Gastroesophageal sphincter (tissue), 4 donors: ENCODE results near the gene PGM1. TPM values are rescaled to one million over a fixed set of nuclear protein-coding genes. Genes with fewer than 3 reads are reported as not detected.

Experiments
- ATAC-seq: fragments of 150-250 bp; one replicate; pipeline ENCODE4 v1.9.1; 2016; ENCODE audit warnings: mild to moderate bottlenecking, moderate library complexity
- H3K27ac ChIP-seq, 4 donors: fragments of 200-600 bp; sonication (generic) in 3 of 4; 1 replicate in 3 of 4; 2 replicates in 1 of 4; pipeline ENCODE4 v1.5.1; 2016 to 2019
- H3K27me3 ChIP-seq: fragments of 200-600 bp; sonication (generic); one replicate; pipeline ENCODE4 v1.5.1; 2019
- H3K36me3 ChIP-seq, 2 donors: fragments of 200-600 bp; sonication (generic); one replicate each; pipeline ENCODE4 v1.5.1; 2019; ENCODE audit warnings: control low read depth in 1 of 2
- H3K4me1 ChIP-seq, 3 donors: fragments of 200-600 bp; sonication (generic); 1 replicate in 2 of 3; 2 replicates in 1 of 3; pipeline ENCODE4 v1.5.1; 2016 to 2019; ENCODE audit warnings: control low read depth in 2 of 3
- H3K4me3 ChIP-seq, 2 donors: fragments of 200-600 bp; sonication (generic); one replicate each; pipeline ENCODE4 v1.5.1; 2019; ENCODE audit warnings: mild to moderate bottlenecking in 1 of 2, moderate library complexity in 1 of 2
- H3K9me3 ChIP-seq, 3 donors: fragments of 200-600 bp; sonication (generic); one replicate each; pipeline ENCODE4 v1.5.1; 2017 to 2019; ENCODE audit warnings: control low read depth in 2 of 3
- EP300 ChIP-seq: sonication (generic); formaldehyde crosslinking; IDR thresholded peaks from one replicate; pipeline ENCODE4 v1.6.1; 2017; ENCODE audit warnings: antibody characterized with exemption, mild to moderate bottlenecking
- POLR2A ChIP-seq, 2 donors: fragments of 450-650 bp; IDR thresholded peaks; one replicate each; pipeline ENCODE4 v1.6.1; 2017; ENCODE audit warnings: antibody characterized with exemption in 2 of 2, mild to moderate bottlenecking in 2 of 2, moderate library complexity in 1 of 2
- POLR2AphosphoS5 ChIP-seq: sonication (generic); formaldehyde crosslinking; IDR thresholded peaks from one replicate; pipeline ENCODE4 v1.6.1; 2017; ENCODE audit warnings: antibody characterized with exemption
- WGBS, 2 donors: methylation state at CpG; one replicate each; pipeline ENCODE4 v1.1.5; 2018; ENCODE audit warnings: low coverage in 1 of 2; 5-methylcytosine and 5-hydroxymethylcytosine counted together
- total RNA-seq, 4 donors: library from RNA; depleted of rRNA; stranded (reverse); fragments of >200 nt; gene quantifications; one replicate each; pipeline ENCODE4 v1.1.0, GENCODE V29; 2016
- TF ChIP-seq, protein P1 (sequence below), 4 experiments: fragments of 200-600 bp in 2 of 4; fragments of 450-650 bp in 2 of 4; sonication (generic) in 1 of 4; IDR thresholded peaks; one replicate each; pipeline ENCODE4 v1.5.1; 2017 to 2019; ENCODE audit warnings: antibody characterized with exemption in 4 of 4, mild to moderate bottlenecking in 2 of 4, moderate library complexity in 2 of 4

The PGM1 gene
- total RNA-seq, 4 donors from 2014 or later = 40.0 to 95.6 (median 61.4) TPM

DNA sequence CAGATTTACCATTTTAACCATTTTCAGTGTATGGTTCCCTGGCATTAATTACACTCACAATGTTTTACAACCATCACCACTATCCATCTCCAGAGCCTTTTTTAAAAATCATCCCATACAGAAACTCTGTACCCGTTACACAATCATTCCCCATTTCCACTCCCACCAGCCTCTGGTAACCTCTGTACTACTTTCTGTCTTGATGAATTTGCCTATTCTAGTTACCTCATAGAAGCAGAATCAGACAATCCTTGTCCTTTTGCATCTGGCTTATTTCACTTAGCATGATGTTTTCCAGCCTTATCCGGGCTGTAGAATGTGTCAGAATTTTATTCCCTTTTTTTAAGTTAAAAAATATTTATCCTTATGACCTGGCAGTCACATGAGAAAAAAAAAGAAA is 33.0 kb downstream of the PGM1 start:
- 52 to 65% methylated on average over 2 of the region's 2 CpGs for WGBS, 2 donors
- Histone ChIP-seq H3K36me3 (peaks cover 0 to 19% of the 10 kb centered on the region in 2 donors), H3K27me3 (no peaks in the 10 kb centered on the region), H3K4me3 (no peak overlapping the region), H3K9me3 (no peaks in the 10 kb centered on the region), H3K27ac (no peak overlapping the region), H3K4me1 (peaks cover 1 to 14% (median 2%) of the 10 kb centered on the region in 3 donors)
- ATAC-seq = peak; percentile 46
- TF ChIP-seq POLR2A (IDR thresholded peaks at IDR 0.05) = no peak
- TF ChIP-seq EP300 = no peak
- TF ChIP-seq, protein P1, sequence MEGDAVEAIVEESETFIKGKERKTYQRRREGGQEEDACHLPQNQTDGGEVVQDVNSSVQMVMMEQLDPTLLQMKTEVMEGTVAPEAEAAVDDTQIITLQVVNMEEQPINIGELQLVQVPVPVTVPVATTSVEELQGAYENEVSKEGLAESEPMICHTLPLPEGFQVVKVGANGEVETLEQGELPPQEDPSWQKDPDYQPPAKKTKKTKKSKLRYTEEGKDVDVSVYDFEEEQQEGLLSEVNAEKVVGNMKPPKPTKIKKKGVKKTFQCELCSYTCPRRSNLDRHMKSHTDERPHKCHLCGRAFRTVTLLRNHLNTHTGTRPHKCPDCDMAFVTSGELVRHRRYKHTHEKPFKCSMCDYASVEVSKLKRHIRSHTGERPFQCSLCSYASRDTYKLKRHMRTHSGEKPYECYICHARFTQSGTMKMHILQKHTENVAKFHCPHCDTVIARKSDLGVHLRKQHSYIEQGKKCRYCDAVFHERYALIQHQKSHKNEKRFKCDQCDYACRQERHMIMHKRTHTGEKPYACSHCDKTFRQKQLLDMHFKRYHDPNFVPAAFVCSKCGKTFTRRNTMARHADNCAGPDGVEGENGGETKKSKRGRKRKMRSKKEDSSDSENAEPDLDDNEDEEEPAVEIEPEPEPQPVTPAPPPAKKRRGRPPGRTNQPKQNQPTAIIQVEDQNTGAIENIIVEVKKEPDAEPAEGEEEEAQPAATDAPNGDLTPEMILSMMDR (IDR thresholded peaks at IDR 0.05) = no peak
- no peak for TF ChIP-seq POLR2AphosphoS5

DNA sequence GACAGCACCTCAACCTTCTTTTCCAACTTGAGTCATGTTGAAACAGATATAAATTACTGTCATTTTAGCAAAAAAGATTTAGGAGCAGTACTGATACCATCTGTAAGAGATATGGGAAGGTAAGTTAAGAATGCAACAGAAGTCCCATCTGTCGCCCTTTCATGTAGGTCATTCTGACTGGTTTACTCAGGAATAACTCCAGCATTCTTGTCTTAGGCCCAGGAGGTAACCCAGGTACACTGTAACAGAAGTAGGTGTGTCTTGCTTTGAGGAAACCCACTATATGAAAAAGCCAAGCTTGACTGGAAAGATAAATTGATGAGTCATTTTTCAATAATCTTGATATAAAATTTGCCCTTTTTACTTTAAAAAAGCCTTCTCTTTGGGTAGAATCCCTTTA is 35.4 kb downstream of the PGM1 start:
- no peak overlapping the region for H3K27ac ChIP-seq
- TF ChIP-seq EP300 (no peak), POLR2A (IDR thresholded peaks at IDR 0.05) (no peak), POLR2AphosphoS5 (no peak)
- TF ChIP-seq, protein P1 (IDR thresholded peaks at IDR 0.05) = no peak
- no peaks in the 10 kb centered on the region for H3K9me3 ChIP-seq
- no peak for ATAC-seq
- no peak overlapping the region for H3K4me3 ChIP-seq
- peaks cover 0 to 5% (median 0%) of the 10 kb centered on the region in 3 donors for H3K4me1 ChIP-seq
- 100% methylated on average over 1 of the region's 1 CpG for WGBS, 2 donors
- peaks cover 0 to 41% of the 10 kb centered on the region in 2 donors for H3K36me3 ChIP-seq
- H3K27me3 ChIP-seq = no peaks in the 10 kb centered on the region

DNA sequence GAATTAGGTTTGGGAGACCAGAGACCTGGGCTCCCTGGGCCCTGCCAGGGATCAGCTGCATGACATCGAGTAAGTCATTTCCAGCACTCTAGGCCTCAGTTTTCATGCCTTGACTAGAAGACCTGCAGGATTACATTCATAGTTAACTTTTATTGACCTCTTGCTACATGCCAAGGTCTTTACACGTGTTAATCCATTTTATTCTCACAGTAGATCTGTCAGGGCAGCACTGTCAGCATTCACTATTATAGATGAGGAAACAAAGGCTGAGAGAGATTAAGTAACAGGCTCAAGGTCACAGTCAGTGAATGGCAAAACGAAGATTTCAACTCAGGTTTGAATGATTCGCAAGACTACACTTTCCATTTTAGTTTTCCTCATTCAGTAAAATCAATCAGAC is 37.0 kb downstream of the PGM1 start:
- WGBS, 2 donors = 72 to 74% methylated on average over 4 of the region's 4 CpGs
- Histone ChIP-seq H3K27ac (no peak overlapping the region), H3K27me3 (no peaks in the 10 kb centered on the region), H3K36me3 (peaks cover 0 to 51% of the 10 kb centered on the region in 2 donors), H3K4me1 (peaks cover 0 to 5% (median 0%) of the 10 kb centered on the region in 3 donors), H3K9me3 (no peaks in the 10 kb centered on the region), H3K4me3 (no peak overlapping the region)
- no peak for ATAC-seq
- TF ChIP-seq EP300 (no peak), POLR2A (IDR thresholded peaks at IDR 0.05) (no peak), POLR2AphosphoS5 (no peak)
- TF ChIP-seq, protein P1 (IDR thresholded peaks at IDR 0.05) = no peak

DNA sequence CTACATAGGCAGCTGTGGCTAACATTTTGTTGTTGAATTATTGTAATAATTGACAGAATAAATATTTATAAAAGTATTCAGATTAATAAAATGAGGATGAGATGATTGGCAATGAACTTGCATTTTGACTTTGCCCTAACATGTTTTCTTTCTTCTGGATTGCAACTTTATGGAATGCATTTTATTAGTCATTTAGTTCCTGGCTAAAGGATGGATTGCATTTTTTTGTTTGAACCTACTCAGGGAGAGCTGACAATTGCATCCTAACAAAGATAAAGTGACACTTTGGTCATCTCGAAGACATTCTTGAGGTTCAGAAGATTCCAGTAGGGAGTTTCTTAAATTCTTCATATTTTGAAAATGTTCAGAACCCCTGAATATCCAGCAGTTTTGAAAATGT is 37.5 kb downstream of the PGM1 start:
- Histone ChIP-seq H3K9me3 (no peaks in the 10 kb centered on the region), H3K27me3 (no peaks in the 10 kb centered on the region), H3K4me1 (peaks cover 0 to 4% (median 0%) of the 10 kb centered on the region in 3 donors), H3K27ac (no peak overlapping the region), H3K36me3 (peaks cover 0 to 52% of the 10 kb centered on the region in 2 donors), H3K4me3 (no peak overlapping the region)
- TF ChIP-seq POLR2AphosphoS5 = no peak
- TF ChIP-seq EP300 = no peak
- TF ChIP-seq, protein P1 (IDR thresholded peaks at IDR 0.05) = no peak
- TF ChIP-seq POLR2A (IDR thresholded peaks at IDR 0.05) = no peak
- WGBS, 2 donors = 75 to 100% methylated on average over 1 of the region's 1 CpG
- ATAC-seq = no peak

DNA sequence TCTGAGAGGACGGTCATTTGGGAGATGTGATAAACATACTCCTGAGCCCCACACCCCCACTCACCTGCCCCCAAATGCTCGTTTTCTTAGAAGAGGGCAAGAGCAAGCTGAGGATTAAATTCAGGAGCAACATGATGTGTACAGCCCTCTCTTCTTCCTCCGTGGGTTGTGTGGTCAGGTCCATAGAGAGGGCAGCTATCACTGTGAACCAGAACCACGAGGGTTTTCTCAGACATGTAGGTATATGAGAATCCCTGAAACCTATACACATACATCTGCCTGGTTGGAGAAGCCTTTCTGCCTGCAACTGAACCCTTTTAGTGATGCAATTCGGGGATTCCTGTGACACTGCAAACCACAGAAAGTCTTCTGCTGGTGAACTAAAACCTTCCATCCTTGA is 38.9 kb downstream of the PGM1 start:
- Histone ChIP-seq H3K27ac (no peak overlapping the region), H3K4me1 (no peaks in the 10 kb centered on the region), H3K9me3 (no peaks in the 10 kb centered on the region), H3K36me3 (peaks cover 0 to 62% of the 10 kb centered on the region in 2 donors), H3K4me3 (no peak overlapping the region), H3K27me3 (no peaks in the 10 kb centered on the region)
- TF ChIP-seq EP300 = no peak
- 85 to 100% methylated on average over 2 to 3 of the region's 5 CpGs for WGBS, 2 donors
- no peak for ATAC-seq
